Endometrial microvascular endothelial cells (primary cell): Measurements from ENCODE around the gene KCNIP1. TPM values are rescaled to one million over a fixed set of nuclear protein-coding genes. Genes with fewer than 3 reads are reported as not detected.
"Not testable (repeated sequence)": the region's sequence is repeated elsewhere in the genome, so short reads cannot be mapped to it uniquely, and the experiment has no call there.

ENCODE experiments used
- in situ Hi-C: cut with HindIII; loops from 2 replicates; pipeline ENCODE4 v1.10.0; 2017; ENCODE audit warnings: low sequenced_read_pairs, low pct_unique_long_range_greater_than_20kb; ENCODE audit errors: inconsistent ontology term
- total RNA-seq: library from RNA; depleted of rRNA; stranded (reverse); fragments of >200 nt; gene quantifications from one replicate; pipeline ENCODE4 v1.2.3, GENCODE V29; 2015; ENCODE audit errors: inconsistent ontology term

Gene KCNIP1
- total RNA-seq, 1 donor from 2014 or later, result not detected

GRCh38 chr5:170525470-170526211 lies 21.8 kb downstream of the KCNIP1 start:
- in situ Hi-C loops, result no loop called here

- in situ Hi-C loops, result no loop called here
These were observed 24.2 kb downstream of the KCNIP1 start for GRCh38 chr5:170527991-170528390.

- in situ Hi-C loops, result no loop called here
These were observed 25.2 kb downstream of the KCNIP1 start for GRCh38 chr5:170528976-170529375.

GRCh38 chr5:170532935-170533334 lies 29.1 kb downstream of the KCNIP1 start:
- in situ Hi-C loops, result no loop called here

- in situ Hi-C loops, result no loop called here
These were observed 29.6 kb downstream of the KCNIP1 start for GRCh38 chr5:170533383-170533782.

- in situ Hi-C loops, result no loop called here
These were observed 30.4 kb downstream of the KCNIP1 start for GRCh38 chr5:170534177-170534576.

- in situ Hi-C loops, result no loop called here
These were observed 31.1 kb downstream of the KCNIP1 start for GRCh38 chr5:170534941-170535340.

GRCh38 chr5:170536525-170536924 lies 32.7 kb downstream of the KCNIP1 start:
- in situ Hi-C loops, result no loop called here

GRCh38 chr5:170537451-170538095 lies 33.8 kb downstream of the KCNIP1 start:
- in situ Hi-C loops, result no loop called here

- in situ Hi-C loops, result no loop called here
These were observed 34.3 kb downstream of the KCNIP1 start for GRCh38 chr5:170538096-170538465.

- in situ Hi-C loops, result no loop called here
These were observed 35.1 kb downstream of the KCNIP1 start for GRCh38 chr5:170538696-170539586.

GRCh38 chr5:170540271-170540670 lies 36.5 kb downstream of the KCNIP1 start:
- in situ Hi-C loops, result no loop called here

- in situ Hi-C loops, result no loop called here
These were observed 37.4 kb downstream of the KCNIP1 start for GRCh38 chr5:170541146-170541769.

GRCh38 chr5:170542691-170543293 lies 39.0 kb downstream of the KCNIP1 start:
- in situ Hi-C loops, result no loop called here

GRCh38 chr5:170545313-170545712 lies 41.5 kb downstream of the KCNIP1 start:
- in situ Hi-C loops, result no loop called here

GRCh38 chr5:170545811-170546210 lies 42.0 kb downstream of the KCNIP1 start:
- in situ Hi-C loops, result no loop called here

- in situ Hi-C loops, result no loop called here
These were observed 42.5 kb downstream of the KCNIP1 start for GRCh38 chr5:170546282-170546681.

- in situ Hi-C loops, result not testable (repeated sequence)
These were observed 46.6 kb downstream of the KCNIP1 start for GRCh38 chr5:170550382-170550781.

- in situ Hi-C loops, result no loop called here
These were observed 47.3 kb downstream of the KCNIP1 start for GRCh38 chr5:170551076-170551475.
